Progenitor cell of endocrine pancreas (in vitro differentiated cells): ENCODE measurements around the gene DNAJC19. TPM values are rescaled to one million over a fixed set of nuclear protein-coding genes. Genes with fewer than 3 reads are reported as not detected.
A peak's percentile ranks its signal among the peaks of the same experiment; 100 is the strongest.
"Not testable (repeated sequence)": the region's sequence is repeated elsewhere in the genome, so short reads cannot be mapped to it uniquely, and the experiment has no call there.

Experiments
- DNase-seq: peaks from one replicate; pipeline ENCODE4 v3.0.0; 2021; ENCODE audit warnings: low spot score; ENCODE audit not compliant: unreplicated experiment
- H3K27ac Mint-ChIP-seq: 2 replicates; pipeline ENCODE4 v1.8.0; 2021; ENCODE audit warnings: mild to moderate bottlenecking, moderate library complexity, mixed read lengths
- H3K27me3 Mint-ChIP-seq: 2 replicates; pipeline ENCODE4 v1.8.0; 2021; ENCODE audit warnings: mixed read lengths
- H3K36me3 Mint-ChIP-seq: 2 replicates; pipeline ENCODE4 v1.8.0; 2022; ENCODE audit warnings: mixed read lengths; ENCODE audit not compliant: insufficient read depth
- H3K4me1 Mint-ChIP-seq: 2 replicates; pipeline ENCODE4 v1.8.0; 2021; ENCODE audit warnings: low read depth, mixed read lengths
- H3K4me3 Mint-ChIP-seq: 2 replicates; pipeline ENCODE4 v1.8.0; 2021; ENCODE audit warnings: low read depth, mild to moderate bottlenecking, moderate library complexity, mixed read lengths
- H3K9me3 Mint-ChIP-seq: 2 replicates; pipeline ENCODE4 v1.8.0; 2021; ENCODE audit warnings: low read depth, mixed read lengths
- total RNA-seq: library from RNA; stranded (reverse); gene quantifications from 2 replicates; pipeline ENCODE4 v1.2.1, GENCODE V29; 2021
- TF ChIP-seq, protein P1 (sequence below): fragments of 200-600 bp; sonication (generic); IDR thresholded peaks from one replicate; pipeline ENCODE4 v1.5.0; 2021; ENCODE audit warnings: antibody characterized with exemption, mild to moderate bottlenecking; ENCODE audit not compliant: unreplicated experiment

Gene DNAJC19
- total RNA-seq, 1 donor from 2014 or later = 56.6 TPM

DNA sequence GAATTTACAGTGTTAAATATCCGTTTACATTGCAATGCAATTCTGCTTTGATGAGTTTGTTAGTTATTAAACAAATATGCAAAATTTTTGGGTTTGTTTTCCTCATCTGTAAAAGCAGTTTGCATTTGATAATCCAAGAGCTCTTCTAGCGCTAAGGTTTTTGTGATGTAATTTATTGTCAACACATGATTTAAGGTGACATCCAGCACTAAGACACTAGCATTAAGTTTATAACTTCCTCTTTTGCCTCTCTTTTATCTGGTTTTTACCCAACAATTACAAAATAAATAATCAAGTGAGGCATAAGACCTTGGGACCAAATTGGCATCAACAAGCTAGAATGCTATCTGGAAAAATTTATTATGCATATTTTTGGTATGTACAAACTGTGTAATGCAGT lies 969 bp upstream of the DNAJC19 start:
- Mint-ChIP-seq H3K4me3 (peak overlapping the region; percentile 82), H3K4me1 (peaks cover 5% of the 10 kb centered on the region), H3K36me3 (peaks cover 8% of the 10 kb centered on the region), H3K9me3 (no peaks in the 10 kb centered on the region), H3K27ac (no peak overlapping the region), H3K27me3 (peaks cover 10% of the 10 kb centered on the region)
- no peak for DNase-seq
- TF ChIP-seq, protein P1, sequence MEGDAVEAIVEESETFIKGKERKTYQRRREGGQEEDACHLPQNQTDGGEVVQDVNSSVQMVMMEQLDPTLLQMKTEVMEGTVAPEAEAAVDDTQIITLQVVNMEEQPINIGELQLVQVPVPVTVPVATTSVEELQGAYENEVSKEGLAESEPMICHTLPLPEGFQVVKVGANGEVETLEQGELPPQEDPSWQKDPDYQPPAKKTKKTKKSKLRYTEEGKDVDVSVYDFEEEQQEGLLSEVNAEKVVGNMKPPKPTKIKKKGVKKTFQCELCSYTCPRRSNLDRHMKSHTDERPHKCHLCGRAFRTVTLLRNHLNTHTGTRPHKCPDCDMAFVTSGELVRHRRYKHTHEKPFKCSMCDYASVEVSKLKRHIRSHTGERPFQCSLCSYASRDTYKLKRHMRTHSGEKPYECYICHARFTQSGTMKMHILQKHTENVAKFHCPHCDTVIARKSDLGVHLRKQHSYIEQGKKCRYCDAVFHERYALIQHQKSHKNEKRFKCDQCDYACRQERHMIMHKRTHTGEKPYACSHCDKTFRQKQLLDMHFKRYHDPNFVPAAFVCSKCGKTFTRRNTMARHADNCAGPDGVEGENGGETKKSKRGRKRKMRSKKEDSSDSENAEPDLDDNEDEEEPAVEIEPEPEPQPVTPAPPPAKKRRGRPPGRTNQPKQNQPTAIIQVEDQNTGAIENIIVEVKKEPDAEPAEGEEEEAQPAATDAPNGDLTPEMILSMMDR = no peak

GRCh38 chr3:180987344-180987743 lies 2.2 kb downstream of the DNAJC19 start:
- DNase-seq = no peak
- H3K27me3 Mint-ChIP-seq = peaks cover 3% of the 10 kb centered on the region
- H3K9me3 Mint-ChIP-seq = no peaks in the 10 kb centered on the region
- TF ChIP-seq, protein P1 = no peak
- peaks cover 8% of the 10 kb centered on the region for H3K4me1 Mint-ChIP-seq
- H3K4me3 Mint-ChIP-seq = no peak overlapping the region
- H3K36me3 Mint-ChIP-seq = peaks cover 12% of the 10 kb centered on the region
- no peak overlapping the region for H3K27ac Mint-ChIP-seq

GRCh38 chr3:180986366-180986765 lies 3.2 kb downstream of the DNAJC19 start:
- peaks cover 11% of the 10 kb centered on the region for H3K4me1 Mint-ChIP-seq
- peak overlapping the region; percentile 20 for H3K27ac Mint-ChIP-seq
- DNase-seq, H3K27me3 Mint-ChIP-seq, H3K4me3 Mint-ChIP-seq, H3K9me3 Mint-ChIP-seq: not testable (repeated sequence)
- peaks cover 12% of the 10 kb centered on the region for H3K36me3 Mint-ChIP-seq

DNA sequence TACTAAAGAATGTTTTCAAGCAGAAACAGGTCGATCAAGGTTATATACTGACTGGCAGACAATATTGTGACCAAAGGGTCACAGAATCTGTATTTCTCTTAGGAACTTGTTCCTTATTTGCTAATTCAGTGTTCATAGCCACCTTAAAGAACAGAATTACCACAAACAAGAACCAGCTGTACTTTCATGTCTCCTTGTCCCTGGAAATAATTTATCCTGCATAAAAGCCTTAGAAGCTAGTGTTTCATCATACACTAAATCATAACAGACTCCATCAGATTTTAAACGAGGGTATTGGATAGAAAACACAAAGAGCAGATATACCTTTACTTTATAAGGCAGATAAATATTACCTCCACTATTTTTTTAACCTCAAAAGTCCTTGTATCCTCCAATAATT lies 6.4 kb downstream of the DNAJC19 start:
- H3K4me3 Mint-ChIP-seq = no peak overlapping the region
- peak overlapping the region; percentile 90 for H3K27ac Mint-ChIP-seq
- no peaks in the 10 kb centered on the region for H3K9me3 Mint-ChIP-seq
- DNase-seq = no peak
- H3K36me3 Mint-ChIP-seq = peaks cover 12% of the 10 kb centered on the region
- H3K4me1 Mint-ChIP-seq = peaks cover 9% of the 10 kb centered on the region
- TF ChIP-seq, protein P1 = no peak
- no peaks in the 10 kb centered on the region for H3K27me3 Mint-ChIP-seq

DNA sequence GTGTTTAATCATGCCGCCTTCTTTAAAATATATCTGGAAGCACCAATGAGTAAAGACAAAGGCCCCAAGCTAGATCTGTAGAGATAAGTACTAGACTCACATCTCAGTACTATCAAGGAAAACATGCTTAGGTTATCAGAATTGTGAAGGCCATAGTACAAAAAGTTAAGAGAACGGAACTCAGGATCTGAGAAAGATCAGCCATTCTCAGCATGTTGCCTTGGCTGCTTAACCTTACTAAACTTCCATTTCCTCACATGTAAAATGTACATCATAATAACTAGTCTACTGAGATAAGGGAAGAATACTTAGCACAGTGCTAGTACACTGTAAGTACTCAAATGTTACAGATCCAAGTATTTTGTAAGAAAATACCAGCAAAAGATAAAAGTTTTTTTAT lies 7.6 kb downstream of the DNAJC19 start:
- Mint-ChIP-seq H3K4me3 (no peak overlapping the region), H3K4me1 (peaks cover 6% of the 10 kb centered on the region), H3K36me3 (peaks cover 10% of the 10 kb centered on the region), H3K27me3 (no peaks in the 10 kb centered on the region), H3K9me3 (no peaks in the 10 kb centered on the region), H3K27ac (peak overlapping the region; percentile 75)
- DNase-seq = no peak
- TF ChIP-seq, protein P1 = no peak

GRCh38 chr3:180980611-180981010 lies 8.9 kb downstream of the DNAJC19 start:
- Mint-ChIP-seq H3K9me3 (no peaks in the 10 kb centered on the region), H3K4me3 (no peak overlapping the region), H3K4me1 (peaks cover 6% of the 10 kb centered on the region), H3K27ac (no peak overlapping the region), H3K36me3 (peaks cover 11% of the 10 kb centered on the region), H3K27me3 (no peaks in the 10 kb centered on the region)
- TF ChIP-seq, protein P1 = no peak
- DNase-seq = no peak
